Measurements from ENCODE around the gene TAF1A. TPM values are rescaled to one million over a fixed set of nuclear protein-coding genes. Genes with fewer than 3 reads are reported as not detected.
"Not testable (repeated sequence)": the region's sequence is repeated elsewhere in the genome, so short reads cannot be mapped to it uniquely, and the experiment has no call there.

The TAF1A gene
- total RNA-seq, 3 donors from 2014 or later: 4.7 to 6.6 (median 6.0) TPM

DNA sequence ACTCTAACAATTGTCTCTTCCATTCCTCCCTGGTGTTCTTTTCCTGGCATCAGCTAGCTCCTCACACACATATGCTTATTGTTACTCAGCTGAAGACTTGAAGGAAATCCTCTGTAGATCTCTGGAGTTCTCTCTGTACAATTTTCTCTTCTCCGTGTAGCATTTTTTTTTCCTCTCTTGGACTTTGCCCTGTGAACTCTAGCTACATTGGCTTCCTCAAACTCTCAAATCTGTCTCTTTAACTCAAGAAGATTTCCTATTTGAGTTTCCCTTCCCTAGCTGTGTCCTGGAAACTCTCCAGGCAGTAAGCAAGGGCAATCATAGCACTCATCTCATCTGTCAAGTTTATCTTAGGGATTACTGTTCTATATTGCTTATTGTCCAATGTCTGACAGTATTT, 23.9 kb upstream of the TAF1A start:
- no peak overlapping the region for H3K4me3 ChIP-seq
- peak in 1 of 3 donors; percentile 33 for DNase-seq
- H3K9me3 ChIP-seq: no peaks in the 10 kb centered on the region
- no peaks in the 10 kb centered on the region for H3K36me3 ChIP-seq (ENCODE audit: low read depth)
- ATAC-seq: no peak
- intact Hi-C loops (cut with DNase I, micrococcal nuclease): no loop called here
- TF ChIP-seq, protein P1, sequence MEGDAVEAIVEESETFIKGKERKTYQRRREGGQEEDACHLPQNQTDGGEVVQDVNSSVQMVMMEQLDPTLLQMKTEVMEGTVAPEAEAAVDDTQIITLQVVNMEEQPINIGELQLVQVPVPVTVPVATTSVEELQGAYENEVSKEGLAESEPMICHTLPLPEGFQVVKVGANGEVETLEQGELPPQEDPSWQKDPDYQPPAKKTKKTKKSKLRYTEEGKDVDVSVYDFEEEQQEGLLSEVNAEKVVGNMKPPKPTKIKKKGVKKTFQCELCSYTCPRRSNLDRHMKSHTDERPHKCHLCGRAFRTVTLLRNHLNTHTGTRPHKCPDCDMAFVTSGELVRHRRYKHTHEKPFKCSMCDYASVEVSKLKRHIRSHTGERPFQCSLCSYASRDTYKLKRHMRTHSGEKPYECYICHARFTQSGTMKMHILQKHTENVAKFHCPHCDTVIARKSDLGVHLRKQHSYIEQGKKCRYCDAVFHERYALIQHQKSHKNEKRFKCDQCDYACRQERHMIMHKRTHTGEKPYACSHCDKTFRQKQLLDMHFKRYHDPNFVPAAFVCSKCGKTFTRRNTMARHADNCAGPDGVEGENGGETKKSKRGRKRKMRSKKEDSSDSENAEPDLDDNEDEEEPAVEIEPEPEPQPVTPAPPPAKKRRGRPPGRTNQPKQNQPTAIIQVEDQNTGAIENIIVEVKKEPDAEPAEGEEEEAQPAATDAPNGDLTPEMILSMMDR (IDR thresholded peaks at IDR 0.05): no peak
- H3K4me1 ChIP-seq (ENCODE audit: low read depth): peaks cover 18% of the 10 kb centered on the region

DNA sequence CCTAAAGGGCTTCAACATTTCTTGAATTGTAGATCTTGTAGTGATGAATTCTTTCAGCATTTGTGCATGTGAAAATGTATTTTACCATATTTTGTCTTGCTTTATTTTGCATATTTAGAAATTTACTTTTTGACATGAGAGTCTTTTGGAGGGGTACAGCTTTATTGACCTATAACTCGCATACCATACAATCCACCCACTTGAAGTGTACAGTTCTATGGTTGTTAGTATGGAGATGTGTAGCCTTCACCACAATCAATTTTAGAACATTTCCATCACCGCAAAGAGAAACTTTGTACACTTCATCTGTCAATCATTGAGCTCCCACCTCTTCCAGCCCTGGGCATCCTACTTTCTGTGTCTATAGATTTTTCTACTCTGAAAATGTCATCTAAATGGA, 21.0 kb upstream of the TAF1A start:
- Histone ChIP-seq H3K4me1 (ENCODE audit: low read depth) (peaks cover 8% of the 10 kb centered on the region), H3K4me3 (no peak overlapping the region), H3K36me3 (ENCODE audit: low read depth) (no peaks in the 10 kb centered on the region), H3K9me3 (no peaks in the 10 kb centered on the region)
- intact Hi-C loops (cut with DNase I, micrococcal nuclease): no loop called here
- DNase-seq (no peak), ATAC-seq (no peak)
- TF ChIP-seq, protein P1 (IDR thresholded peaks at IDR 0.05): no peak

GRCh38 chr1:222609111-222609510, 19.4 kb upstream of the TAF1A start:
- H3K9me3 ChIP-seq, ATAC-seq: not testable (repeated sequence)

GRCh38 chr1:222606757-222607156, 17.0 kb upstream of the TAF1A start:
- TF ChIP-seq, protein P1 (IDR thresholded peaks at IDR 0.05): no peak
- intact Hi-C loops (cut with DNase I, micrococcal nuclease): no loop called here
- H3K4me3 ChIP-seq: no peak overlapping the region
- H3K4me1 ChIP-seq (ENCODE audit: low read depth): peaks cover 5% of the 10 kb centered on the region
- H3K9me3 ChIP-seq: no peaks in the 10 kb centered on the region
- DNase-seq (no peak), ATAC-seq (no peak)
- no peaks in the 10 kb centered on the region for H3K36me3 ChIP-seq (ENCODE audit: low read depth)

More at GRCh38 chr1:222609111-222609510, 19.4 kb upstream of the TAF1A start:
- H3K36me3 ChIP-seq (ENCODE audit: low read depth); H3K4me1 ChIP-seq (ENCODE audit: low read depth); intact Hi-C loops (cut with DNase I, micrococcal nuclease); H3K4me3 ChIP-seq; DNase-seq: not testable (repeated sequence)

- no peak for DNase-seq
- TF ChIP-seq, protein P1 (IDR thresholded peaks at IDR 0.05): no peak
- intact Hi-C loops (cut with DNase I, micrococcal nuclease): no loop called here
- ATAC-seq: peak; percentile 57
- H3K4me1 ChIP-seq (ENCODE audit: low read depth): peaks cover 3% of the 10 kb centered on the region
- H3K9me3 ChIP-seq: no peaks in the 10 kb centered on the region
- no peaks in the 10 kb centered on the region for H3K36me3 ChIP-seq (ENCODE audit: low read depth)
- no peak overlapping the region for H3K4me3 ChIP-seq
Observed at GRCh38 chr1:222601257-222601656, 11.5 kb upstream of the TAF1A start.

DNA sequence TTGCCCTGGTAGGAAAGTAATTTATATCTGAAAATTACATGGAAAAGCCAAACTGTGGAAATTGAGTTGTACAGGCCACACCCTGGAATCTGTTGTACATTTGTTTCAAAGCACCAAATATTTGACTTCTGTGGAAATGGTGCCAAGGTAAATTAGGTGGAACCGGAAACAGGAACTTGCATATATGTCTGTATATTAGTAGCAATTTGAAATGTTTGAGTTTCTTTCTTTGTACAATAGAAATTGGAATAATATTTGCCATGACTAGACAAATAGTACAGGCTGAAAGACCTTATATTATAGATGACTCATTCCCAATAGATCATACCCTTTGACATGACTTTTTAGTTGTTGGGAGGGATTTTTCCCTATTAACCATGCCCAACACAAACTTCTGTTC, 10.5 kb upstream of the TAF1A start:
- intact Hi-C loops (cut with DNase I, micrococcal nuclease): no loop called here
- DNase-seq (no peak), ATAC-seq (peak; percentile 87)
- TF ChIP-seq, protein P1 (IDR thresholded peaks at IDR 0.05): no peak
- no peak overlapping the region for H3K4me3 ChIP-seq
- H3K9me3 ChIP-seq: no peaks in the 10 kb centered on the region
- peaks cover 3% of the 10 kb centered on the region for H3K4me1 ChIP-seq (ENCODE audit: low read depth)
- H3K36me3 ChIP-seq (ENCODE audit: low read depth): no peaks in the 10 kb centered on the region

Measured in mucosa of descending colon (tissue), 3 donors.